Measurements from ENCODE around the gene FER1L5.

DNA sequence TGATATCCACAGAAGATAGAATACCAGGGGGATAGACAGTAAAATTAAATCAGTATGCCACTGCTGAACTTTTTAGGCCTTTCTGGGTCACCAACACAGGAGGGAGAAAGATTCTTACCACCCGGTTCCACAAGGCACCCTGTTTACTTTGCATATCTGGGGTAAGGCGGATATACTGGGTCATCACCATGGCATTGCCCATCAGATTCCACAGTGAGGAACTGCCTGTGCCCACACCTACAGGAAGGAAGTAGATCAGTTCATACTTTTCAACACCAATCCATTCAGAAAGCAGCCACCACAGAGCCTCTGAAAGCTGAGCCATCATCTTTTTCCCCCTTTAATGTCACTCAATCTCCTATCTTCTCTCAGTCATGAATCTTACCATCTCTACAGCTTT, 95.3 kb downstream of the FER1L5 start:
- TF ChIP-seq, protein P1, sequence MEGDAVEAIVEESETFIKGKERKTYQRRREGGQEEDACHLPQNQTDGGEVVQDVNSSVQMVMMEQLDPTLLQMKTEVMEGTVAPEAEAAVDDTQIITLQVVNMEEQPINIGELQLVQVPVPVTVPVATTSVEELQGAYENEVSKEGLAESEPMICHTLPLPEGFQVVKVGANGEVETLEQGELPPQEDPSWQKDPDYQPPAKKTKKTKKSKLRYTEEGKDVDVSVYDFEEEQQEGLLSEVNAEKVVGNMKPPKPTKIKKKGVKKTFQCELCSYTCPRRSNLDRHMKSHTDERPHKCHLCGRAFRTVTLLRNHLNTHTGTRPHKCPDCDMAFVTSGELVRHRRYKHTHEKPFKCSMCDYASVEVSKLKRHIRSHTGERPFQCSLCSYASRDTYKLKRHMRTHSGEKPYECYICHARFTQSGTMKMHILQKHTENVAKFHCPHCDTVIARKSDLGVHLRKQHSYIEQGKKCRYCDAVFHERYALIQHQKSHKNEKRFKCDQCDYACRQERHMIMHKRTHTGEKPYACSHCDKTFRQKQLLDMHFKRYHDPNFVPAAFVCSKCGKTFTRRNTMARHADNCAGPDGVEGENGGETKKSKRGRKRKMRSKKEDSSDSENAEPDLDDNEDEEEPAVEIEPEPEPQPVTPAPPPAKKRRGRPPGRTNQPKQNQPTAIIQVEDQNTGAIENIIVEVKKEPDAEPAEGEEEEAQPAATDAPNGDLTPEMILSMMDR (IDR thresholded peaks at IDR 0.05; ENCODE audit: low read depth, low read length, poor library complexity, severe bottlenecking): no peak
- TF ChIP-seq EZH2phosphoT487 (IDR thresholded peaks at IDR 0.05; ENCODE audit: borderline replicate concordance, low read length): no peak
